Inflammatory macrophage (primary cell): ENCODE measurements around the gene EEF1AKMT3.
A peak's percentile ranks its signal among the peaks of the same experiment; 100 is the strongest.

ENCODE experiments used
- DNase-seq, 2 donors: peaks; one replicate each; pipeline ENCODE4 v3.0.0-alpha.2; 2020 to 2022

EEF1AKMT3 gene

GRCh38 chr12:57783861-57784260 is 11.4 kb downstream of the EEF1AKMT3 start:
- no peak for DNase-seq

- DNase-seq, result peak; percentile 45 to 50
These were observed 21.5 kb downstream of the EEF1AKMT3 start for GRCh38 chr12:57793920-57794319.

GRCh38 chr12:57795354-57795753 is 22.9 kb downstream of the EEF1AKMT3 start:
- no peak for DNase-seq

GRCh38 chr12:57796996-57797395 is 24.6 kb downstream of the EEF1AKMT3 start:
- peak in 1 of 2 donors; percentile 18 for DNase-seq

GRCh38 chr12:57797933-57798332 is 25.5 kb downstream of the EEF1AKMT3 start:
- peak; percentile 57 to 70 for DNase-seq

- no peak for DNase-seq
These were observed 28.6 kb downstream of the EEF1AKMT3 start for GRCh38 chr12:57800965-57801364.

GRCh38 chr12:57802607-57803006 is 30.2 kb downstream of the EEF1AKMT3 start:
- no peak for DNase-seq

- peak; percentile 37 to 45 for DNase-seq
These were observed 31.0 kb downstream of the EEF1AKMT3 start for GRCh38 chr12:57803319-57803893.

- DNase-seq, result no peak
These were observed 34.3 kb downstream of the EEF1AKMT3 start for GRCh38 chr12:57806677-57807076.

- DNase-seq, result no peak
These were observed 34.9 kb downstream of the EEF1AKMT3 start for GRCh38 chr12:57807285-57807684.

GRCh38 chr12:57808351-57808750 is 35.9 kb downstream of the EEF1AKMT3 start:
- DNase-seq, result no peak

GRCh38 chr12:57809425-57809824 is 37.0 kb downstream of the EEF1AKMT3 start:
- DNase-seq, result no peak

- DNase-seq, result no peak
These were observed 38.0 kb downstream of the EEF1AKMT3 start for GRCh38 chr12:57810450-57810849.

- no peak for DNase-seq
These were observed 38.8 kb downstream of the EEF1AKMT3 start for GRCh38 chr12:57811028-57811755.

GRCh38 chr12:57813111-57813970 is 40.9 kb downstream of the EEF1AKMT3 start:
- no peak for DNase-seq

GRCh38 chr12:57813971-57814772 is 41.8 kb downstream of the EEF1AKMT3 start:
- DNase-seq, result no peak

GRCh38 chr12:57815177-57816000 is 43.0 kb downstream of the EEF1AKMT3 start:
- no peak for DNase-seq

- no peak for DNase-seq
These were observed 43.8 kb downstream of the EEF1AKMT3 start for GRCh38 chr12:57816001-57816854.

GRCh38 chr12:57816855-57817151 is 44.4 kb downstream of the EEF1AKMT3 start:
- peak; percentile 94 to 96 for DNase-seq

GRCh38 chr12:57817261-57817989 is 45.0 kb downstream of the EEF1AKMT3 start:
- no peak for DNase-seq
